Endodermal cell (in vitro differentiated cells): ENCODE data around the gene PRR18. TPM values are rescaled to one million over a fixed set of nuclear protein-coding genes. Genes with fewer than 3 reads are reported as not detected.

Experiments
- DNase-seq: peaks from one replicate; pipeline ENCODE4 v3.0.0-alpha.2; 2017
- H3K27ac ChIP-seq: 2 replicates; pipeline ENCODE4 v1.5.1; 2013; ENCODE audit warnings: mild to moderate bottlenecking, low read depth, low read length, moderate library complexity
- H3K27me3 ChIP-seq: 2 replicates; pipeline ENCODE4 v1.6.1; 2013; ENCODE audit warnings: mild to moderate bottlenecking, low read length, moderate library complexity; ENCODE audit not compliant: insufficient read depth, control insufficient read depth, poor library complexity, severe bottlenecking
- H3K36me3 ChIP-seq: 2 replicates; pipeline ENCODE4 v1.7.0; 2013; ENCODE audit warnings: mild to moderate bottlenecking, low read length, moderate library complexity; ENCODE audit not compliant: control insufficient read depth, insufficient read depth
- H3K4me1 ChIP-seq: one replicate; pipeline ENCODE4 v1.7.0; 2013; ENCODE audit warnings: low read length; ENCODE audit not compliant: control insufficient read depth, insufficient read depth
- H3K4me3 ChIP-seq: 2 replicates; pipeline ENCODE4 v1.5.1; 2013; ENCODE audit warnings: mild to moderate bottlenecking, low read length, moderate library complexity
- H3K9ac ChIP-seq: 2 replicates; pipeline ENCODE4 v1.6.1; 2013; ENCODE audit warnings: mild to moderate bottlenecking, low read length, moderate library complexity; ENCODE audit not compliant: poor library complexity, severe bottlenecking; ENCODE audit errors: extremely low read depth
- H3K9me3 ChIP-seq: 2 replicates; pipeline ENCODE4 v1.6.1; 2013; ENCODE audit warnings: mild to moderate bottlenecking, low read length, moderate library complexity; ENCODE audit not compliant: control insufficient read depth
- H3K27ac Mint-ChIP-seq: 2 replicates; pipeline ENCODE4 v1.8.0; 2020; ENCODE audit warnings: mixed read lengths
- H3K27me3 Mint-ChIP-seq: 2 replicates; pipeline ENCODE4 v1.8.0; 2021; ENCODE audit warnings: mild to moderate bottlenecking, mixed read lengths; ENCODE audit not compliant: insufficient read depth
- H3K36me3 Mint-ChIP-seq: 2 replicates; pipeline ENCODE4 v1.8.0; 2020; ENCODE audit warnings: low read depth, mixed read lengths
- H3K4me1 Mint-ChIP-seq: 2 replicates; pipeline ENCODE4 v1.8.0; 2020; ENCODE audit warnings: mixed read lengths
- H3K4me3 Mint-ChIP-seq: 2 replicates; pipeline ENCODE4 v1.8.0; 2020; ENCODE audit warnings: mild to moderate bottlenecking, moderate library complexity, mixed read lengths
- H3K9me3 Mint-ChIP-seq: 2 replicates; pipeline ENCODE4 v1.8.0; 2020; ENCODE audit warnings: mild to moderate bottlenecking, mixed read lengths
- WGBS, 2 experiments: methylation state at CpG; one replicate each; pipeline versions ENCODE4 v1.1.5 to v1.1.7; 2013; ENCODE audit warnings: missing lambda C conversion rate in 2 of 2, mixed read lengths in 1 of 2; ENCODE audit not compliant: insufficient coverage in 1 of 2, insufficient read length in 1 of 2; 5-methylcytosine and 5-hydroxymethylcytosine counted together
- total RNA-seq, 2 donors: library from RNA; stranded (reverse); fragmentation: NEBNext Ultra II Directional in 1 of 2; extraction: Animal tissue kit (Norgen Biotek cat#: 25700) in 1 of 2; gene quantifications; 2 replicates in 1 of 2; 3 replicates in 1 of 2; pipeline ENCODE4 v1.2.1, GENCODE V29; 2021
- TF ChIP-seq, protein P1 (sequence below): fragments of 200-600 bp; sonication (generic); conservative IDR thresholded peaks from 2 replicates; pipeline ENCODE4 v1.5.0; 2021; ENCODE audit warnings: antibody characterized with exemption, mild to moderate bottlenecking

The PRR18 gene
- total RNA-seq, 2 donors from 2014 or later = 0.09 to 0.42 TPM

- no peaks in the 10 kb centered on the region for H3K4me1 ChIP-seq
- TF ChIP-seq, protein P1, sequence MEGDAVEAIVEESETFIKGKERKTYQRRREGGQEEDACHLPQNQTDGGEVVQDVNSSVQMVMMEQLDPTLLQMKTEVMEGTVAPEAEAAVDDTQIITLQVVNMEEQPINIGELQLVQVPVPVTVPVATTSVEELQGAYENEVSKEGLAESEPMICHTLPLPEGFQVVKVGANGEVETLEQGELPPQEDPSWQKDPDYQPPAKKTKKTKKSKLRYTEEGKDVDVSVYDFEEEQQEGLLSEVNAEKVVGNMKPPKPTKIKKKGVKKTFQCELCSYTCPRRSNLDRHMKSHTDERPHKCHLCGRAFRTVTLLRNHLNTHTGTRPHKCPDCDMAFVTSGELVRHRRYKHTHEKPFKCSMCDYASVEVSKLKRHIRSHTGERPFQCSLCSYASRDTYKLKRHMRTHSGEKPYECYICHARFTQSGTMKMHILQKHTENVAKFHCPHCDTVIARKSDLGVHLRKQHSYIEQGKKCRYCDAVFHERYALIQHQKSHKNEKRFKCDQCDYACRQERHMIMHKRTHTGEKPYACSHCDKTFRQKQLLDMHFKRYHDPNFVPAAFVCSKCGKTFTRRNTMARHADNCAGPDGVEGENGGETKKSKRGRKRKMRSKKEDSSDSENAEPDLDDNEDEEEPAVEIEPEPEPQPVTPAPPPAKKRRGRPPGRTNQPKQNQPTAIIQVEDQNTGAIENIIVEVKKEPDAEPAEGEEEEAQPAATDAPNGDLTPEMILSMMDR = no peak
- Mint-ChIP-seq H3K4me3 (no peak overlapping the region), H3K27ac (no peak overlapping the region), H3K4me1 (peaks cover 11% of the 10 kb centered on the region), H3K27me3 (peaks cover 39% of the 10 kb centered on the region), H3K9me3 (no peaks in the 10 kb centered on the region), H3K36me3 (no peaks in the 10 kb centered on the region)
- no peaks in the 10 kb centered on the region for H3K9me3 ChIP-seq
- DNase-seq = no peak
- H3K4me3 ChIP-seq = no peak overlapping the region
- H3K27me3 ChIP-seq = peaks cover 13% of the 10 kb centered on the region
- 83 to 93% methylated on average over 8 to 10 of the region's 10 CpGs for WGBS, 2 experiments
- H3K27ac ChIP-seq = no peak overlapping the region
- no peak overlapping the region for H3K9ac ChIP-seq
- no peaks in the 10 kb centered on the region for H3K36me3 ChIP-seq
These were observed 49.3 kb downstream of the PRR18 start for GRCh38 chr6:166258854-166259276.

- Mint-ChIP-seq H3K4me1 (peaks cover 11% of the 10 kb centered on the region), H3K27me3 (peaks cover 37% of the 10 kb centered on the region), H3K9me3 (no peaks in the 10 kb centered on the region), H3K36me3 (no peaks in the 10 kb centered on the region), H3K4me3 (no peak overlapping the region), H3K27ac (no peak overlapping the region)
- no peak for DNase-seq
- Histone ChIP-seq H3K9ac (no peak overlapping the region), H3K4me3 (no peak overlapping the region), H3K9me3 (no peaks in the 10 kb centered on the region), H3K27me3 (peaks cover 19% of the 10 kb centered on the region), H3K4me1 (no peaks in the 10 kb centered on the region), H3K36me3 (no peaks in the 10 kb centered on the region), H3K27ac (no peak overlapping the region)
- TF ChIP-seq, protein P1 = no peak
- 87 to 88% methylated on average over 7 of the region's 7 CpGs for WGBS, 2 experiments
These were observed 50.3 kb downstream of the PRR18 start for GRCh38 chr6:166257911-166258318.

Other genes with a start within 250 kb of the PRR18 start
- 1 to 10 TPM; 2.3 TPM for gene TBXT, start 140.5 kb downstream of the PRR18 start, total RNA-seq
- gene SFT2D1, start 34.2 kb upstream of the PRR18 start, total RNA-seq = 10 to 100 TPM; 42.4 to 53.9 TPM
- 1 to 10 TPM; 8.2 to 8.7 TPM for gene MPC1, start 74.5 kb upstream of the PRR18 start, total RNA-seq